Liver (tissue), 9 donors: ENCODE data around the gene MMD. TPM values are rescaled to one million over a fixed set of nuclear protein-coding genes. Genes with fewer than 3 reads are reported as not detected.
A peak's percentile ranks its signal among the peaks of the same experiment; 100 is the strongest.

Experiments used
- DNase-seq: peaks from one replicate; pipeline ENCODE4 v3.0.0-alpha.2; 2017; ENCODE audit warnings: low spot score
- H3K27ac ChIP-seq, 2 donors: one replicate each; pipeline ENCODE4 v1.7.0; 2013; ENCODE audit warnings: inconsistent platforms in 2 of 2, low read length in 2 of 2, control low read depth in 1 of 2, low read depth in 1 of 2, mild to moderate bottlenecking in 1 of 2
- H3K27me3 ChIP-seq, 4 donors: one replicate each; pipeline versions ENCODE4 v1.6.1 to v1.7.0; 2013; ENCODE audit warnings: low read length in 3 of 4, inconsistent platforms in 1 of 4, mild to moderate bottlenecking in 1 of 4, moderate library complexity in 1 of 4; ENCODE audit not compliant: control insufficient read depth in 4 of 4, insufficient read depth in 4 of 4
- H3K36me3 ChIP-seq, 4 donors: one replicate each; pipeline versions ENCODE4 v1.6.1 to v1.7.0; 2013; ENCODE audit warnings: low read length in 3 of 4, mild to moderate bottlenecking in 3 of 4, low read depth in 1 of 4, moderate library complexity in 1 of 4; ENCODE audit not compliant: control insufficient read depth in 4 of 4, insufficient read depth in 3 of 4
- H3K4me1 ChIP-seq, 4 donors: one replicate each; pipeline versions ENCODE4 v1.6.1 to v1.7.0; 2013; ENCODE audit warnings: low read length in 3 of 4, mild to moderate bottlenecking in 3 of 4, moderate library complexity in 1 of 4; ENCODE audit not compliant: control insufficient read depth in 4 of 4, insufficient read depth in 4 of 4
- H3K4me3 ChIP-seq, 3 donors: one replicate each; pipeline versions ENCODE4 v1.6.1 to v1.7.0; 2013; ENCODE audit warnings: low read length in 3 of 3, control low read depth in 1 of 3, low read depth in 1 of 3, mild to moderate bottlenecking in 1 of 3
- H3K9ac ChIP-seq, 2 donors: one replicate each; pipeline ENCODE4 v1.7.0; 2013; ENCODE audit warnings: low read length in 2 of 2, mild to moderate bottlenecking in 2 of 2, moderate library complexity in 2 of 2, control low read depth in 1 of 2, low read depth in 1 of 2
- H3K9me3 ChIP-seq, 4 donors: one replicate each; pipeline versions ENCODE4 v1.6.1 to v1.7.0; 2013; ENCODE audit warnings: low read length in 3 of 4; ENCODE audit not compliant: control insufficient read depth in 4 of 4
- CTCF ChIP-seq: fragments of 150-350 bp; IDR thresholded peaks from 2 replicates; pipeline ENCODE4 v1.5.1; 2017; ENCODE audit warnings: improper control_type of control experiment, low read depth, low read length; ENCODE audit not compliant: missing input control
- EGR1 ChIP-seq, 2 donors: IDR thresholded peaks; 2 replicates each; pipeline ENCODE4 v1.6.1; 2016 to 2018; ENCODE audit warnings: antibody characterized with exemption in 2 of 2, low read depth in 2 of 2
- FOXA1 ChIP-seq: IDR thresholded peaks from 2 replicates; pipeline ENCODE4 v1.6.1; 2016; ENCODE audit warnings: antibody characterized with exemption
- FOXA2 ChIP-seq: IDR thresholded peaks from 2 replicates; pipeline ENCODE4 v1.6.1; 2016; ENCODE audit warnings: antibody characterized with exemption
- HNF4A ChIP-seq, 2 donors: conservative IDR thresholded peaks; 2 replicates each; pipeline ENCODE4 v1.6.1; 2016; ENCODE audit warnings: antibody characterized with exemption in 2 of 2, mild to moderate bottlenecking in 2 of 2
- HNF4G ChIP-seq: IDR thresholded peaks from 2 replicates; pipeline ENCODE4 v1.6.1; 2016; ENCODE audit warnings: antibody characterized with exemption
- JUND ChIP-seq, 2 donors: IDR thresholded peaks; 2 replicates each; pipeline ENCODE4 v1.6.1; 2016; ENCODE audit warnings: antibody characterized with exemption in 2 of 2
- MAX ChIP-seq: IDR thresholded peaks from 2 replicates; pipeline ENCODE4 v1.6.1; 2016; ENCODE audit warnings: antibody characterized with exemption
- RAD21 ChIP-seq, 2 donors: IDR thresholded peaks; 2 replicates each; pipeline ENCODE4 v1.6.1; 2016; ENCODE audit warnings: antibody characterized with exemption in 2 of 2, mild to moderate bottlenecking in 2 of 2
- REST ChIP-seq: IDR thresholded peaks from 2 replicates; pipeline ENCODE4 v1.6.1; 2016; ENCODE audit warnings: antibody characterized with exemption, mild to moderate bottlenecking
- RXRA ChIP-seq, 2 donors: IDR thresholded peaks; 2 replicates each; pipeline ENCODE4 v1.6.1; 2017 to 2018; ENCODE audit warnings: antibody characterized with exemption in 2 of 2, mild to moderate bottlenecking in 1 of 2
- SP1 ChIP-seq: IDR thresholded peaks from 2 replicates; pipeline ENCODE4 v1.6.1; 2018; ENCODE audit warnings: antibody characterized with exemption, mild to moderate bottlenecking
- TAF1 ChIP-seq: conservative IDR thresholded peaks from 2 replicates; pipeline ENCODE4 v1.6.1; 2016; ENCODE audit warnings: antibody characterized with exemption, mild to moderate bottlenecking
- YY1 ChIP-seq: IDR thresholded peaks from 2 replicates; pipeline ENCODE4 v1.6.1; 2016; ENCODE audit warnings: antibody characterized with exemption, mild to moderate bottlenecking
- ZBTB33 ChIP-seq: IDR thresholded peaks from 2 replicates; pipeline ENCODE4 v1.6.1; 2016; ENCODE audit warnings: antibody characterized with exemption
- WGBS: extraction: QIAGEN DNeasy Blood & Tissue Kit; methylation state at CpG from one replicate; pipeline ENCODE4 v1.1.7; 2013; 5-methylcytosine and 5-hydroxymethylcytosine counted together
- polyA plus RNA-seq, 2 donors: library from polyadenylated mRNA; stranded (reverse) in 1 of 2; unstranded in 1 of 2; fragments of 200-250 nt in 1 of 2; fragments of >200 nt in 1 of 2; fragmentation: Nextera tagmentation in 1 of 2; extraction: Ambion mirVana in 1 of 2; gene quantifications; one replicate each; pipeline versions ENCODE4 v1.2.1 to v1.2.3, GENCODE V29; 2013 to 2015
- total RNA-seq, 2 donors: library from RNA; depleted of rRNA; stranded (reverse); fragments of >200 nt; gene quantifications; one replicate each; pipeline ENCODE4 v1.2.3, GENCODE V29; 2014
- donor health status: healthy.
- donor health status: healthy.
- donor health status: healthy.
- donor health status: healthy.
- donor health status: healthy.

MMD gene
- total and polyA plus RNA-seq, 4 donors, result 4.9 to 18.7 (median 11.4) TPM

GRCh38 chr17:55395803-55396505 lies 25.7 kb downstream of the MMD start:
- peak overlapping the region; percentile 32 to 48 for H3K27ac ChIP-seq

GRCh38 chr17:55394357-55395021 lies 27.1 kb downstream of the MMD start:
- Histone ChIP-seq H3K36me3 (peaks cover 0 to 6% (median 1%) of the 10 kb centered on the region in 4 donors), H3K27ac (peak overlapping the region; percentile 8 to 48), H3K4me1 (peaks cover 6 to 24% (median 22%) of the 10 kb centered on the region in 4 donors), H3K4me3 (no peak overlapping the region), H3K9me3 (no peaks in the 10 kb centered on the region), H3K9ac (no peak overlapping the region), H3K27me3 (no peaks in the 10 kb centered on the region)
- DNase-seq, result no peak
- 58% methylated on average over 6 of the region's 6 CpGs for WGBS
- TF ChIP-seq MAX, result peak; percentile 47
- no peak for TF ChIP-seq TAF1
- TF ChIP-seq REST, result peak; percentile 62
- peak; percentile 76 for TF ChIP-seq FOXA1
- TF ChIP-seq ZBTB33, result peak; percentile 38
- TF ChIP-seq HNF4A (conservative IDR thresholded peaks at IDR 0.05), result peak; percentile 92 to 93
- TF ChIP-seq HNF4G, result peak; percentile 83
- TF ChIP-seq JUND (IDR thresholded peaks at IDR 0.05), result peak; percentile 46 to 71
- peak; percentile 32 to 55 for TF ChIP-seq RAD21 (IDR thresholded peaks at IDR 0.05)
- TF ChIP-seq SP1, result peak; percentile 75
- peak; percentile 61 for TF ChIP-seq YY1
- peak; percentile 85 for TF ChIP-seq FOXA2

More at GRCh38 chr17:55395803-55396505, 25.7 kb downstream of the MMD start:
- Histone ChIP-seq H3K27me3 (no peaks in the 10 kb centered on the region), H3K9me3 (no peaks in the 10 kb centered on the region), H3K4me1 (peaks cover 6 to 24% (median 22%) of the 10 kb centered on the region in 4 donors), H3K9ac (no peak overlapping the region), H3K36me3 (peaks cover 0 to 6% (median 1%) of the 10 kb centered on the region in 4 donors), H3K4me3 (no peak overlapping the region)
- WGBS, result 82% methylated on average over 5 of the region's 5 CpGs
- TF ChIP-seq ZBTB33, result no peak
- no peak for TF ChIP-seq SP1
- TF ChIP-seq CTCF, result no peak
- TF ChIP-seq RXRA (IDR thresholded peaks at IDR 0.05), result peak in 1 of 2 donors; percentile 38
- peak in 1 of 2 donors; percentile 19 for TF ChIP-seq RAD21 (IDR thresholded peaks at IDR 0.05)
- TF ChIP-seq EGR1 (IDR thresholded peaks at IDR 0.05; ENCODE audit: low read depth in 2 of 2), result no peak
- peak; percentile 27 to 33 for TF ChIP-seq HNF4A (conservative IDR thresholded peaks at IDR 0.05)
- DNase-seq, result no peak
